HCT116 (cell line): ENCODE measurements around the gene OCA2.

Experiments used
- ELF1 ChIP-seq: IDR thresholded peaks from 2 replicates; pipeline ENCODE4 v1.6.1; 2012; ENCODE audit warnings: low read depth, borderline replicate concordance
- EZH2 ChIP-seq: fragments of 200-600 bp; sonication (generic); IDR thresholded peaks from 2 replicates; pipeline ENCODE4 v1.6.1; 2017; ENCODE audit warnings: antibody characterized with exemption, mixed run types
- EZH2phosphoT487 ChIP-seq: fragments of 200-600 bp; IDR thresholded peaks from 2 replicates; pipeline ENCODE4 v1.6.1; 2018; ENCODE audit warnings: antibody characterized with exemption, borderline replicate concordance
- JUND ChIP-seq: IDR thresholded peaks from 2 replicates; pipeline ENCODE4 v1.6.1; 2012
- POLR2A ChIP-seq: IDR thresholded peaks from 2 replicates; pipeline ENCODE4 v1.7.0; 2011; ENCODE audit warnings: borderline replicate concordance; ENCODE audit not compliant: insufficient read depth, insufficient read length; ENCODE audit errors: extremely low read depth
- POLR2AphosphoS5 ChIP-seq: IDR thresholded peaks from 2 replicates; pipeline ENCODE4 v1.6.1; 2011; ENCODE audit warnings: mild to moderate bottlenecking, low read depth, low read length, moderate library complexity
- ZNF274 ChIP-seq: fragments of 200-500 bp; sonication (Bioruptor generic); IDR thresholded peaks from 2 replicates; pipeline ENCODE4 v1.6.1; 2014; ENCODE audit warnings: mild to moderate bottlenecking, low read depth, low read length, inconsistent platforms
- TF ChIP-seq, protein P1 (sequence below), 3 experiments: fragments of 200-600 bp in 1 of 3; sonication (generic) in 1 of 3; IDR thresholded peaks in 2 of 3; conservative IDR thresholded peaks in 1 of 3; 2 replicates each; pipeline ENCODE4 v1.5.1; 2012 to 2017; ENCODE audit warnings: low read depth in 2 of 3, low read length in 2 of 3, antibody characterized with exemption in 1 of 3, borderline replicate concordance in 1 of 3, control low read depth in 1 of 3, mild to moderate bottlenecking in 1 of 3, mixed read lengths in 1 of 3, mixed run types in 1 of 3, moderate library complexity in 1 of 3; ENCODE audit not compliant: insufficient read depth in 1 of 3
- TF ChIP-seq, protein P2 (sequence below): IDR thresholded peaks from 2 replicates; pipeline ENCODE4 v1.6.1; 2011; ENCODE audit warnings: mild to moderate bottlenecking, low read length, moderate library complexity; ENCODE audit not compliant: insufficient replicate concordance; ENCODE audit errors: extremely low read depth
- TF ChIP-seq, protein P3 (sequence below): IDR thresholded peaks from 2 replicates; pipeline ENCODE4 v1.6.1; 2012

DNA sequence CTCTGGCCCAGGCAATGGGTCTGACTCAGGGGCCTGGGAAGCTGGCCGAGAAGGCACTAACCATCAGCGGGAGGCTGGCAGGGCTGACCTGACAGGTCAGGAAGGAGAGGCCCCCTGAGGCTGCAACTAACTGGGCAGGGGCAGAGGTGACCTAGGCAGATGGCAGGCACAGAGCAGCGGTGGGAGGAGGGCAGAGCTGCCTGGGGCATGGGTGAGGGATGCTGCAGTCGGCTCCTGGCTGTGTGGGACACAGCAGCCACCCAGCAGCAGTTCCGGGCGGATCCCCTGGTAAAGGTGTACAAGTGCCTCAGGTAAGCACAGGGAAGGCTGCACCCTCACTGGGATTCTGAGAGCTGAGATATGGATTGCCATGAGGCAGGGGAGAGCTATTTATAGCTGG lies 236.1 kb downstream of the OCA2 start:
- TF ChIP-seq JUND (no peak), EZH2phosphoT487 (no peak), ELF1 (no peak), EZH2 (no peak), ZNF274 (no peak), POLR2A (no peak), POLR2AphosphoS5 (no peak)
- TF ChIP-seq, protein P1, sequence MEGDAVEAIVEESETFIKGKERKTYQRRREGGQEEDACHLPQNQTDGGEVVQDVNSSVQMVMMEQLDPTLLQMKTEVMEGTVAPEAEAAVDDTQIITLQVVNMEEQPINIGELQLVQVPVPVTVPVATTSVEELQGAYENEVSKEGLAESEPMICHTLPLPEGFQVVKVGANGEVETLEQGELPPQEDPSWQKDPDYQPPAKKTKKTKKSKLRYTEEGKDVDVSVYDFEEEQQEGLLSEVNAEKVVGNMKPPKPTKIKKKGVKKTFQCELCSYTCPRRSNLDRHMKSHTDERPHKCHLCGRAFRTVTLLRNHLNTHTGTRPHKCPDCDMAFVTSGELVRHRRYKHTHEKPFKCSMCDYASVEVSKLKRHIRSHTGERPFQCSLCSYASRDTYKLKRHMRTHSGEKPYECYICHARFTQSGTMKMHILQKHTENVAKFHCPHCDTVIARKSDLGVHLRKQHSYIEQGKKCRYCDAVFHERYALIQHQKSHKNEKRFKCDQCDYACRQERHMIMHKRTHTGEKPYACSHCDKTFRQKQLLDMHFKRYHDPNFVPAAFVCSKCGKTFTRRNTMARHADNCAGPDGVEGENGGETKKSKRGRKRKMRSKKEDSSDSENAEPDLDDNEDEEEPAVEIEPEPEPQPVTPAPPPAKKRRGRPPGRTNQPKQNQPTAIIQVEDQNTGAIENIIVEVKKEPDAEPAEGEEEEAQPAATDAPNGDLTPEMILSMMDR (IDR thresholded peaks at IDR 0.05 in 2 of 3, conservative IDR thresholded peaks at IDR 0.05 in 1 of 3; ENCODE audit: borderline replicate concordance in 1 of 3, insufficient read depth in 1 of 3, low read depth in 2 of 3, low read length in 2 of 3): no peak
- TF ChIP-seq, protein P2, sequence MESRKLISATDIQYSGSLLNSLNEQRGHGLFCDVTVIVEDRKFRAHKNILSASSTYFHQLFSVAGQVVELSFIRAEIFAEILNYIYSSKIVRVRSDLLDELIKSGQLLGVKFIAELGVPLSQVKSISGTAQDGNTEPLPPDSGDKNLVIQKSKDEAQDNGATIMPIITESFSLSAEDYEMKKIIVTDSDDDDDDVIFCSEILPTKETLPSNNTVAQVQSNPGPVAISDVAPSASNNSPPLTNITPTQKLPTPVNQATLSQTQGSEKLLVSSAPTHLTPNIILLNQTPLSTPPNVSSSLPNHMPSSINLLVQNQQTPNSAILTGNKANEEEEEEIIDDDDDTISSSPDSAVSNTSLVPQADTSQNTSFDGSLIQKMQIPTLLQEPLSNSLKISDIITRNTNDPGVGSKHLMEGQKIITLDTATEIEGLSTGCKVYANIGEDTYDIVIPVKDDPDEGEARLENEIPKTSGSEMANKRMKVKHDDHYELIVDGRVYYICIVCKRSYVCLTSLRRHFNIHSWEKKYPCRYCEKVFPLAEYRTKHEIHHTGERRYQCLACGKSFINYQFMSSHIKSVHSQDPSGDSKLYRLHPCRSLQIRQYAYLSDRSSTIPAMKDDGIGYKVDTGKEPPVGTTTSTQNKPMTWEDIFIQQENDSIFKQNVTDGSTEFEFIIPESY: no peak
- TF ChIP-seq, protein P3, sequence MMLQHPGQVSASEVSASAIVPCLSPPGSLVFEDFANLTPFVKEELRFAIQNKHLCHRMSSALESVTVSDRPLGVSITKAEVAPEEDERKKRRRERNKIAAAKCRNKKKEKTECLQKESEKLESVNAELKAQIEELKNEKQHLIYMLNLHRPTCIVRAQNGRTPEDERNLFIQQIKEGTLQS: no peak
